ENCODE measurements around the gene WFDC1.

Gene WFDC1

DNA sequence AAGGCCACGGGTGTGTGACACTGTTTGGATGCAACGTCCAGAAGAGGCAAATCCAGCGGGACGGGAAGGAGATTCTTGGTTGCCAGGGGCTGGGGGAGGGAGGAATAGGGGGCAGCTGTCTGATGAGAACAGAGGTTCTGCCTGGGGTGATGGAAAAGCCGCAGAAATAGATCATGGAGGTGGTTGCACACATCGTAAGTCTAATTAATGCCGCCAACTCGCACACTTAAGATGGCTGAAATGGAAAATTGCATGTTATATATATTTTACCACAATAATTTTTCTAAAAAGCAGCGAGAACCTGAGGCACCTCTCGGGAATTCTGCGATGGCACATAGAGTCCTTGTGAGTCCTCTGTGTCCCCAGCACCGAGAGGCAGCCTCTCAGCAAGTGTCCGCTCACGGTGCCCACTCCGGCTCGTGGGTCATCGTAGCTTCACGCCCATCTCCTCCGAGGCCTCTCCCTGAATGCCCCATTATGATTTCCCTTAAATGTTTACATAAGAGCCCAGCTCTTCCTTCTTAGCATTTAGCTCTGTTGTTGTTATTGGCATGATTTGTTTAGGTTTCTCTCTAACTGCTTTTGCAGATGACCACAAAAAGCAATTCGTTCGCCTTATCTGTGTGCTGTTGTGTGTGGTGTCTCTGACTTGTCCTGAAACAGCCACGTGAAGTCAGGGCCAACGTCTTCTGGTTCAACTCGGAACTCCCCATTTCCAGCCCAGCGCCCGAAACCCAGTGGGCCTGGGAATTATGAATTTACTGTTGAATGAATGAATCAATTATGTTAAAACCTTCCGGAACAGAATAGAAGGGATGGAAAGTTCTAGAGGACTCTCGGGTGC, 7.7 kb downstream of the WFDC1 start:
- DNase-seq (ENCODE audit: low spot score), result no peak

DNA sequence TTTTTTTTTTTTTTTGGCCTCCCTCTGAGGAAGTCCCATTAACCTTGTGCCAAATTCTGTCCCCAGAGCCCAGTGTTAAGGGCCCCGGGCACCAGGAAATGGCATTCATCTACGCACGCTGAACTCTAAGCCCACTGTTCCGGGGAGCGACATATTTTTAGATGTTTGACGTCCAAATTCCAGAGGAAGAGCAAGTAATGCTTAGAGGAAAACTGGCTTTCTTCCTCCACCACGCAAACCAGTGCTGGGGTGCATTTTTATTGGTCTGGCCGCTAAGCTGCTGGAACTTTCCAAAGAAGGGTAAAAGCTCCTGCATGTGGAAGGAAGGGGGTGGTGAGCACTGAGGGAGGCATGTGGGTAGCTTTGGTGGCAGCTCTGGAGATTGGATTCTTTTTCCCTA, 8.3 kb downstream of the WFDC1 start:
- no peak for DNase-seq (ENCODE audit: low spot score)

DNA sequence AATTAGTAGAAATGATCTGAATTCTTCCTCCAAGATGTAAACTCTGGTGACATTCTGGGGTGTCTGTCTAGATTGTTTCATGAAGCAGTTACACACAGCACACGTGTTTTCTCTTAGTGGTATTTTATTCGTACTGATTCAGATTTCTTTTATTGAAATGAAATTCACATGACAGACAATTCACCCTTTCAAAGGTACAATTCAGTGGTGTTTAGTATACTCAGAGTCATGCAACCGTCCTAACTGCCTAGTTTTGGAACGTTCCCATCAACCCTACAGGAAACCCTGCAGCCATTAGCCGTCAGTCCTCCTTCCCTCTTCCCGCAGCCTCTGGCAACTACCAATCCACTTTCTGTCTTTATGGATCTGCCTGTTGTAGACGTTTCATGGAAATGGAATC, 8.8 kb downstream of the WFDC1 start:
- DNase-seq (ENCODE audit: low spot score), result no peak

DNA sequence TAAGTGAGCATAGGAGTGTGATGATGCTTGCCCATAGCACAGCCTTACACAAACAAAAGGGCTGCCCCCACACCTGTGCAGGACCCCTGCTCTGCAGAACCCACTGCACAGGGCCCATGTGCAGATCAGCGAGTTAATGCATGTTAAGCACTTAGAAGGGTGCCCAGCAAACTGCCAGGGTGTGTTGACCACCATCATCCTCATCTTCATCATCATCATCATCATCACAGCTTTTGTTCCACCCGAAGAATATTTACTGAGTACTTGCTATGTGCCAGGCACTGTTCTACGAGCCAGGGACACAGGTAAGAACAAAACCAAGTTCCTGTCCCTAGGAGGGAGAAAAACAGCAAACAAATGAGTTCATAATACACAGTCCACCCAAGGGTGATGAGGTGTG, 11.9 kb downstream of the WFDC1 start:
- DNase-seq (ENCODE audit: low spot score), result no peak

DNA sequence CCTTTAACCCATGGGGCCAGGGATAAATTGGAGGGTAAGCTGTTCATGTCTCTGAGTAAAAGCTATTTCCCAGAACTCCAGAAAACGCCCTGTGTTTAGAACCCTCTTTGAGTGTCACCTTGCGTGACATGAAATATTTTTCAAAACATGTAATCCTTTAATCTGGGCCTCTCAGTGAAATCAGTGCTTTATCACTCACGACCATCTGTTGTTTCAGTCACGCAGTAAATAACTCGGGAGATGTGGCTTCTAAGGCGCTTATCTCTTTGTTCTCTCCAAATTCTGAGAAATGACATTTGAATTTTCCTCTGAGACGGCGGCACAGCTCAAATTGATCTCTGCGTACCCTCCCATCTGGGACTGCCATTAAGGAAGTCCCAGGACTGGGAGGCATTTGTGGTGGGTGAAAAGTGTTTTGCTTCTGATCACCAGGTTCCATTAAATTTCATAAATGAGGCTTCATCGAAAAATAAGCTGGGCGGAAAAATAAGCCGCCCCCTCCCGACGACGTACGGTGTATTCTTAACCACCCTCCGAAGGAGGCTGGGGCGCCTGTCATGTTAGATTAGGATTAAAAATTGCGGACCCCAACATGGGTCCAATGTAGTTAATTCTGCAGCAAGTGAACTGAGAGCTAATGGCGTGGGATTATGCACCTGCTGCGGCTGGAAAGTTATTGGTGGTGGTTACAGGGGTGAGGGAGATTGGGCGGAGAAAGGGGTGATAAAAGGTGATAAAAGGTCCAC, 12.7 kb downstream of the WFDC1 start:
- DNase-seq (ENCODE audit: low spot score), result no peak

DNA sequence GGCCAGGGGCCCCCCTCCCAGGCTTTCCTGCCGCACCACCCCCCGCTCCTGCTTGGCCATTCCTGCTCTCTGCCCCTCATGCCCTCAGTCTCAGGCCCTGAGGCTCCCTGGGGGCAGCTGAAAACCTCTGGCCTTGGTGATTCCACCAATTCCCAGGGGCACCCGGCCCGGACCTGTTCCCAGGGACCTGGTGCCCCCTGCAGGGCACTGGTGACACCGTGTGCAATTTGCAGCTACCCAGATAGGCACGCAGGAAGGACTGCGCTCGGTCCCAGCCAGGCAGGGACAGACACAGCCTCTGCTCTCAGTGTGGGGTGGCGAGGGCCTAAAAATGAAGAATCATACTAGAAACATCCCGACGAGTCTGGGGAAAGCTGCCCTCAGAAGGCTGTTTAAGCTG, 13.4 kb downstream of the WFDC1 start:
- peak; percentile 72 for DNase-seq (ENCODE audit: low spot score)

DNA sequence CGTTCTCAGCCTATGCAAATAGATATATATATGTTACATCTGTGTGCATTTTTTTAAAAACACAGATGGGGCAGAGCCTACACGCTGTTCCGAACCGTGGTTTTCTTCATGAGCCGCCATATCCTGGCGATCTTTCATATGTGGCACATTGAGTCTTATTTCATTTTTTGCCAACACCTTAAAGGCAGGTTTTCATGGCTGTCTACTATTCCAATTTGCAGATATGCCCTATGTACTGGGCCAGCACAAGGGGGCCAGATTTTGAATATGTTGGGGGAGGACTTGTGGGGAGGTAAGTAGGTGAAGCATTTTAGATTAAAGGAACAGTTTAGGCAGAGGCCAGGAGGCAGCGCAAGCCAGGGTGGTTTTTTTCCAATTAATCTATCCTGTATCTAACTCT, 16.0 kb downstream of the WFDC1 start:
- no peak for DNase-seq (ENCODE audit: low spot score)

DNA sequence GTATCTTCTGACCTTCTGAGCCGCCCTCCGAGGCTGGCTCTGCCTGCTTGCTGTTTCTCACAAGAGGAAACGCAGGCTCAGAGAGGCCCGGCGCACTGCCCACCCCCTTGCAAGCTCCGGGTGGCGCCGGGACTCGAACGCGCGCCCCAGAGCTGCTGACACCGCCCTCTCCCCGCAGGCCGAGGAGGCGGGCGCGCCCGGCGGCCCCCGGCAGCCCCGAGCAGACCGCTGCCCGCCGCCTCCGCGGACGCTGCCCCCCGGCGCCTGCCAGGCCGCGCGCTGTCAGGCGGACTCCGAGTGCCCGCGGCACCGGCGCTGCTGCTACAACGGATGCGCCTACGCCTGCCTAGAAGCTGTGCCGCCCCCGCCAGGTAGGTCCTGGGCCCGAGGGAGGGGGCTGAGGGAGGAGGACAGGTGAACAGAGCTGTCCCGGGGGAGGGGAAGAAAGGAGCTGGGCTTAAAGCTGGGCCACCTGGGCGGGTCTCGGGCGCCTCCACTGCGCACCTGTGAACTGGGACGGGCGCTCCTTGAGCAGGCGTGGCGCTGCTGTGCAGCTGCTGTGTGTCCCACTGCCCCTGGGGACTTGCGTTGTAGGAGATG, 18.2 kb downstream of the WFDC1 start:
- DNase-seq (ENCODE audit: low spot score), result no peak

DNA sequence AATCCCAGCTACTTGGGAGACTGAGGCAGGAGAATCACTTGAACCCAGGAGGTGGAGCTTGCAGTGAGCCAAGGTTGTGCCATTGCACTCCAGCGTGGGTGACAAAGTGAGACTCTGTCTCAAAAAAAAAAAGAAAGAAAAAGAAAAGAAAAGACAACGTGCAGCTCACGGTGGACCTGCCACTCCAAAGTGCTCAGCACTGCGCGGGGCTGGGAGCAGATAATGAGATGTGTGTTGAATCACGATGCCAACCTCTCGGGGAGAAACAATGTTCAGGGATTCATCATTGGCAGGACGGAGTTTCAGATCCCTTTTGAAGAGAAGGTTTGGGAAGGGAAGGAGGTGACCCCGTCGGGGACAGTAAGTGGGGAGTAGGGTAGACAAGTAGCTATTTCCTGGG, 19.2 kb downstream of the WFDC1 start:
- no peak for DNase-seq (ENCODE audit: low spot score)

DNA sequence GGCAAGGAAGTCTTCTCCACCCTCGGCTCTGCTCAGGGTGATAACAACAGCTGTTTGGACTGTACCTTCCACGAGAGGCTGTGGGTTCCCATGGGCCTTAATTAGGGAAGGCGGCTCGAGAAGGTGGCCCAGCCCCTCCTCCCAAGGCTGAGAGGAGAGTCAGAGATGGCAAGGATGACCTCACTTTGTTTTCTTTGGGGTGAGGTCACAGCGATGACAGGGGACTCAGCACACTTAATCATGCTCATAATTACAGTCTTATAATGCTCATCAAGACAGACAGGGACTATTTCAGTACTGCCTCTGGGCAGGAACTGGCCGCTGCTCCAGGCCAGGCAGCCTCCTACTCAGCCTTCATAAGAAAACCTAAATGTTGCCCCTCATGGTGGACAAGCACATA, 19.7 kb downstream of the WFDC1 start:
- no peak for DNase-seq (ENCODE audit: low spot score)

DNA sequence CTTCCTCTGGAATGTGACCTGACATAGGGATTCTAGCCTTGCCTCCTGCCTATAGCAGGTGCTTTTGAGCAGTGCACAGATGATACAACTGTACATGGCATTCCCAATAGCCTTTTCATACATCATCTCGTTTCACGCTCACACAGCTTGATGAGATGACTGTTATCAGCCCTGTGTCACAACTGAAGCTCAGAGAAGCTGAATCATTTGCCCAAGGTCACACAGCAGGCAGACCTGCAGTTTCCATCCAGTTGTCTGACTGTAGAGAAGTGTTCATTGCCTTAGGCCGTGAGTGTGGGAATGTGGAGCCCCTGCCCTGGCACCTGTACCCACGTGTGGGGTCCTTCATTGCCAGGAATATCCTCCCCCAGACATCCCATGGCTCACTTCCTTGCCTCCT, 20.1 kb downstream of the WFDC1 start:
- no peak for DNase-seq (ENCODE audit: low spot score)

DNA sequence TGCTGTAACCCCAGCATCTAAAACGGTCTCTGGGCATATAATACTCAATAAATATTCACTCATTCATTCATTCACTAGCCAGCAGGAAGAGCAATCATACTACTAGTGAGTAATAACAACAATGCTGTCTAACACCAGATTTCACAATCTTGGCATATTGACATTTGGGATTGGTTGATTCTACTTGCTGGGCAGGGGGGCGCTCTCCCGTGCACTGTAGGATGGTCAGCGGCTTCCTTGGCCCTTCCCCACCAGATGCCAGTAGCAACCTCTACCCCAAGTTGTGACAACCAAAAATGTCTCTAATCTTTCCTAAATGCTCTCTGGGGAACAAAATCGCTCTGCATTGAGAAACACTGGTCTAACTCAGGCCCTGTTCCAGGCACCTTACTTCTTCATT, 20.7 kb downstream of the WFDC1 start:
- no peak for DNase-seq (ENCODE audit: low spot score)

DNA sequence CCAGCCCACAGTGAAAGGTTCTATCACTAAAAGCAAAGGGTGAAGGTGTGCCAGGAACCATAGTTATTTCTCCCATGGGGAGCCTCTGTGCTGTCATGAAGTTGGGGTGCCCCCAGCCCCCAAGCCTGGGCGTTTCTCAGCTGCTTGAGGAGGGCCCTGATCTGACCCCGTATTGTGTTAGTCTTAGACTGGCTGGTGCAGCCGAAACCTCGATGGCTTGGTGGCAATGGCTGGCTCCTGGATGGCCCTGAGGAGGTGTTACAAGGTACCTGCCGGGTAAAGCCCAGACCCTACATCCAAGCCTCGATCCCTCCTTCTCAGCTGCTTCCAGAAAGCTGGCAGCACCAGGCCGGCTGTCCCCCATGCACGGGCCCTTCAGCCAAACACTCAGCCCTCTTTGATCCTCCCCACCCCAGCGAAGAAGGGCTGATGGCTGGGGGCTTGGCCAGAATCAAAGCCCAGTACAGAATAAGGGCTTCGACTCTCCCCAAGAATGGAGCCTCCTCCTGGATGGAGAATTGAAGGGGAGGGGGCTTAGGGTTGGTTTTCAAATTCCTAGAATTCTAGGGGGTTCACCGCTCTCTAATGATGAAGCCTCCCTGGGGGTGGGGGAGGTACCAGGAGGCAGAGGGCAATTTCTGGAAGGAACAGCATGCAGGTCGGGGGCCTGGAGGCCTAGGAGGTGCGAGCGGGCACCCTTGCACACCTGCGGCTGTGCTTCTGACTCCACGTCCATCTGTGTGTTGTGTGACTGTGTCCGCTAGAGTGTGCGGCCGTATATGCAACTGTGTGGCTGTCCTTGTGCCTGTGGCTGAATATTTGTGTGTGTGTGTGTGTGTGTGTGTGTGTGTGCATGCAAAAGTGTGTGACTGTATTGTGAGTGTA, 23.7 kb downstream of the WFDC1 start:
- DNase-seq (ENCODE audit: low spot score), result no peak

DNA sequence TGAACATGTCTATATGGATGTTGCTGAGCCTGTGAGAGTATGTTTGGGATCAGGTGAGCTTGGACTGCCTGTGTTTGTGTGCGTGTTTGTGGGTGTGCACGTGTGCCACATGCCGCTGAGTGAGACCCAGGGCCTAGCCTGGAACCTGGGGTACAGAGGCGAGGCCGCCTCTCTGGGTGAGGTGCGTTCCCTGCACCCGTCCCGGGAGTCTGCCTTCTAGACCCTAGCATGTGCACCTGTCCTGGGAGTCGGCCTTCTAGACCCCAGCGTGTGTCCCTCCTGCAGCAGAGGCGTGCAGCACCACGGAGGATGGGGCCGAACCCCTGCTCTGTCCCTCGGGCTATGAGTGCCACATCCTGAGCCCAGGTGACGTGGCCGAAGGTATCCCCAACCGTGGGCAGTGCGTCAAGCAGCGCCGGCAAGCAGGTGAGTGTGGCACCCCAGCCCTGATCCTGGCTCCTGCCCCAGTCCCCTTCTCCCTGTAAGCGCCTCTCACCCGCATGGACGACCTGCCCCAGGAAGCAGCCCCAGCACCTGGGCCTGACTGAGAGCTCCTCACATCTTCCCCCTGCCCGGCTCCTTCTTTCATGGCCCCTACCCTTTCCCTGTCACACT, 24.6 kb downstream of the WFDC1 start:
- DNase-seq (ENCODE audit: low spot score), result no peak

DNA sequence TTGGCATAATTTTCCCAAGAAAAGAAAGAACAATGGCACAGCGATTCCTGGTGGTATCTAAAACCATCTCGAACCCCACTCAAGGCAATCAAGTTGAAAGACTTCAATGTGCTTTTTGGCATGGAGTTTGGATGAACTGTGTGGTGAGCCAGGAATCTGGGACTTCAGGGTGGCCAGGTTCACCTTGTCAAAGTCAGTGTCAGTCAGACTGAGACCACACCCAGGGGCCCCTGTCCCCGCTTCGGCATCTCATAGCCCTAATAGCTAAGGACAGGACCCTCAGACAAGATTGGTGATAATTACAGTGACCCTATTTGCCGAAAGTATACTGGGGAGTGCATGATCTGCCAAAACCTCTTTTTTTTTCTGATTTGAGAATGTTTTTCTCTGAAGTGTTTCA, 25.8 kb downstream of the WFDC1 start:
- DNase-seq (ENCODE audit: low spot score), result no peak

DNA sequence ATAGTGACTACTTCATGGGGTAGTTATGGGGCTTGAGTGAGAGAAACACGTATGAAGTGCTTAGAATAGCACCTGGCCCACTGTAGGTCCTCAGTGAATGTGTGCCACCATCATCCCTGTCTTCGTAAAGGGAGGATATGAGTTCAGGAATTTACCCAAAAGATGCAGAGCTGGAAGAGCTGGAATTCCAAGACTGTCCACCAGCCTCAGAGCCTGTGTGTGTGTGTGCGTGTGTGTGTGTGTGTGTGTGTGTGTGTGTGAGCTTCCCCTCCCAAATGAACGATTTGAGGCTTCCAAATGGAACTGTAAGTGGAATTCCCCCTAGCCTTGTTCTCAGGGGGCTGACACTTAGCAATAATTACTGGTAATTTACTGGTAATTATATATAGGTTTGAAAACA, 27.3 kb downstream of the WFDC1 start:
- DNase-seq (ENCODE audit: low spot score), result no peak

DNA sequence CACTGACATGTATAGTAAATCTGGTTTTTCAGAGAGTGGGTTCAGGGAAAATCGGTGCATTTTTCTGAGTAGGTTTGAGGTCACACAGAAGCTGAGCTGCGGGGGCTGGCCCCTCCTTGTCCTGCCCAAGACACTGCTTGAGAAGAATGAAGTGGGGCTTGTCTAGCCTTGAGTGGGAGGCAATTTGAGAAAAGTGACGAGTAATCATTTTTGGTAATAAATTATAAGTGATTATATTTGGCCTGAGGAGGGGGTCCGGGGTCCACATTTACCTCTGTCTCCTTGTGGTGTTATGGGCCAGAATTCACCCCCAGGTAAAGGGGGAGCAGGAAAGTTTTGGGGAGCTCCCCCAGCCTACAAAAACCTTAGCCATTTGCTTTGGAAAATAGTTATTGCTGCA, 28.1 kb downstream of the WFDC1 start:
- no peak for DNase-seq (ENCODE audit: low spot score)

DNA sequence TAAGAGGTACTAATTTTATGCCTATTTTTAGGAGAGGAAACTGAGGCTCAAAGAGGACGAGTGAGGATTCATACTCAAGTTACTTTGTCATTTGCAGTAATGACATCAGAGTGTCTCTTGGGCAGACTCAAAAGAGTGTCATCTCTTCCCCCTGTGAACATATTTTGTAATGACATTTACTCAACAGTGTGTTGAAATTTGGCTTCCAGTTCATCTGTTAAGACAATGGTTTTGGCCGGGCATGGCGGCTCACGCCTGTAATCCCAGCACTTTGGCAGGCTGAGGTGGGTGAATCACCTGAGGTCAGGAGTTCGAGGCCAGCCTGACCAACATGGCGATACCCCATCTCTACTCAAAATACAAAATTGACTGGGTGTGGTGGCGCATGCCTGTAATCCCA, 28.9 kb downstream of the WFDC1 start:
- DNase-seq (ENCODE audit: low spot score), result no peak

DNA sequence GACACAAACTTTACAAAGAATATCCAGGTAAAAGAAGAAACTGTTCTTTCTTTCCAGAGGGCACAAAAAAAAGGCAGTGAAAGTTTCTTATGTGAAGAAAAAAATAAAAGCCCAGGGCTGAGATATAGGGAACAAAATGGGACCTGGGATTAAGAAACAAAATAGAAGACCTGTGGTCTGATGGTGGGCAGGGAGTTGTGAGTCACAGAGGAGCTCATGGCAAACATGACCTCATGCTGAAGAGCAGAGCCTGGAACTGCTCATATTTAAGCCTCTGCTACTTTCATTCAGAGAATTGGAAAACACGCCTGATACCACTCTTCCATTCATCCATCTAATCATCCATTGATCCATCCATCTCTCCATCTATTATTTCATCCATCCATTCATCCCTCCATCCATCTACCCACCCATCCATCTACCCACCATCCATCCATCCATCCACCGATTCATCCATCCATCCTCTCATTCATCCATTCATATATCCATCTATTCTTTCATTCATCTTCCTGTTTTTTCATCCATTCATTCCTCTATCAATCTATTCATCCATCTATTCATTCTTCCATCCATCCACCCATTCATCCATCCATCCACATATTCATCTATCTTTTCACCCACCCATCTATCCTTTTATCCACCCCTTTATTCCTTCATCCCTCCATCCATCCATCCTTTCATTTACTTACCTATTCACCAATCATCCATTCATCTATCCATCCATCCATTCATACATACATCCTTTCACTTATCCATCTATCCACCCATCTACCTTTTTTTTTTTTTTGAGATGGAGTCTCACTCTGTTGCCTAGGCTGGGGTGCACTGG, 30.0 kb downstream of the WFDC1 start:
- DNase-seq (ENCODE audit: low spot score), result no peak

DNA sequence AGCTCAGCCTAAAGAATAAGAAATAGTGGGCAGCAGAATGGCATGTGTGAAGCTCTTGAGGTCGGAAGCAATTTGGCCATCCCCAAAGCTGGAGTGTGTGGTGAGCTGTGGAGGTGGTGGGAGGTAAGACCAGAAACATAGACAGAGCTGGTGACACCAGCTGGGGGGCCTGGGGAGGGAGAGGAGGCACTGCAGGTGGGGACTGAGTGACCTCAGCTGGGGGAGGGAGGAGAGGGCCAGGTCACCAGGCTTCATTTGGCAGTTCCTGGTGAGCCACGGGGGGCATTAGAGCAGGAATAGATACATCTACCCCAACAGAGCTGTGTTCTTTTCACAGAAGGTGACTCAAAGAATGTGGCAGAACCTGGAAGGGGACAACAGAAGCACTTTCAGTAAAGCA, 31.9 kb downstream of the WFDC1 start:
- no peak for DNase-seq (ENCODE audit: low spot score)

DNA sequence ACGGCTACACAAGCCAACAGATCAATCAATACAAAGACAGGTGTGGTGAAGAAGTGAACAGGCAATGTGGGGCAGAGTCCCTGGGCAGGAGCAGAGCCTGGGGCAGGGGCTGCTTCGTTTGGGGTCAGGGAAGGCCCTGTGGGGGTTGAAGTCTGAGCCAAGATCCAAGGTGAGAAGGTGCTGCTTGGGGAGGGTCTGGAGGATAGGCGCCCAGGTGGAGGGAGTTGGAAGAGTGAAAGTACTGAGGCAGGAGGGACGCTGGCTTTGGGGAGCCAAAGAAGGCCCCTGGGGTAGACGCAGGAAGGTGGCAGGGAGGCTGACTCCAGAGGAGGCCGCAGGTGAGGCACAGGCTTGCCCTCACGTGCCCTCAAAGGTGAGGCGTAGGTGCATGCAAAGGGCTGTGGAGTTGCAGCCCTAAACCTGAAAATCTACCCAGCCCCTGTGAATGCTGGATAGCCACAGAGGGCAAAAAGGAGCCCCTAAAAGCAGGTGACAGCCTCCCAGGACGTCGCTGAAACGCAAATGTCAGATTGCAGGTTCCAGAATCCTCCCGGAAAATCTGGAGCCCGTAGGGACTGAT, 33.3 kb downstream of the WFDC1 start:
- no peak for DNase-seq (ENCODE audit: low spot score)
